ENCODE results near the gene CCDC149.
A peak's percentile ranks its signal among the peaks of the same experiment; 100 is the strongest.
"Not testable (repeated sequence)": the region's sequence is repeated elsewhere in the genome, so short reads cannot be mapped to it uniquely, and the experiment has no call there.

CCDC149 gene

DNA sequence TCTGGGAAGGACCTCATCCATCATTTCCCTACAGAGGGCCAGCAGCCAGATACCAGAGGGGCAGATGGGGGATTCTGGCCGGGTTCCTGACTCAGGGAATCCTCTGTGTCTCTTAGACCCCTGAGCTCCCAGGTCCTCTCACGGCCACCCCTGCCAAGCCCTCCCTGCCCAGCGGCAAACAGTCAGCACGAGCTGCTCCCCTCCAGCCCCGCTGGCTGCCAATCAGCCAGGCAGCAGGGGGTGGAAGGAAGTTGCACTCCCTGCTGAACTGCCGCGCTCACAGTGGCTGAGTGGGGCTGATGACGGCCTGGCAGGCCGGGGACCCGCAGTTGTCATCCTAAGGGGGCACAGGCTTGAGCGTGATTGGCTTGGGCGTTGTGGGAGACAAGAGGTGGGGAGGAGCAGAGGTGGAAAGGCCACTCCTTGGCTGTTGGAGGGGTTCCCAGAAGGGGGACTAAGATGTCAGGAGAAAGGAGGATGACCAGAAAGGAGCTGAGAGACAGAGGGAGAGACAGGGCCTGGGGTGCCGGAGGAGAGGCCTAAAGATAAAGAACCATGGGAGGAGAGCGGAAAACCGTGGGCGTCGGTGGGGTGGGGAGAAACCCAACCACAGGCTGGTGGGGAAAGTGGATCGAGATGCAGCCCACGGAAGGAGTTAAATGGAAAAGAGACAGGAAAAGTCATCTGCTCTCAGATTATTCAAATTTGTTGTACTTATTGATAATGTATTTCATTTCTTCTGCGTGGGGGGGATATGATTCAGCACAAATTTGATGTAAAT lies 4.4 kb upstream of the CCDC149 start:
- DNase-seq = no peak

DNA sequence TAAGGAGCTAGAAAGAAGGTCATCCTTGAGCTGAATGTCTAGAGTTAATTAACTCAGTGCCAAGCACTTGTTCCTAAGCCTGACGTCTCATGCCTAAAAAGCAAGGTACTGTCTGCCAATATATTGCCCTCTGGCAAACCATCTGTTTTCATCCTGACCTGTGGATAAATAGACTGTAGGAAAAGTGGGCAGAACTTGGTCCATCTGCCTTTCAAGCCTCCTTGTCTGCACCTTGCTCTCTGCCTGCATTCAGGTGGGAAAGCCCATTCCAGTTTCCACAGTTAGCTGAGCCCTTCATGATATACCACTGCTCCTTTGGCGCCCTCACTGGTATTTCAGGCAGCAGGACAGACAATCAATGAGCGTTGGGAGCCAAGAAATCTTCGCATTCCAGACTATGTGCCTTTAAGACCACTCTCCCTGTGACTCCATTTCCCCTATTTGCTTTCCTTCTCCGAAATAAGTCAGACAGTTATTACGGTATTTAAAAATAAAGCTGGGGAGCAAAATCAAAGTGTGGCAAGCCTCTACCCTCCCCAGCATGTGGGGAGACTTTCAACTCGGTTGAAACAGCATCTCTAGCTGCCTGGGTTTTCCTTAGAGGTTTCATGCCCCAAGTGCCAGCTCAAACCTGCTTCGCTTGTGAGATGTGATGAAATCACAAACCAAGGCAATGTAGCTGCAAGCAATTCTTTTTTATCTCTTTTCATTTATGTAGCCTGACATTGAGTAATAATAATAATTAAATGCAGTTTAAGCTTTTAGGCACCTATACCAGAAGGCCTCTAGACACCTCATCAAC lies 2.5 kb upstream of the CCDC149 start:
- no peak for DNase-seq

DNA sequence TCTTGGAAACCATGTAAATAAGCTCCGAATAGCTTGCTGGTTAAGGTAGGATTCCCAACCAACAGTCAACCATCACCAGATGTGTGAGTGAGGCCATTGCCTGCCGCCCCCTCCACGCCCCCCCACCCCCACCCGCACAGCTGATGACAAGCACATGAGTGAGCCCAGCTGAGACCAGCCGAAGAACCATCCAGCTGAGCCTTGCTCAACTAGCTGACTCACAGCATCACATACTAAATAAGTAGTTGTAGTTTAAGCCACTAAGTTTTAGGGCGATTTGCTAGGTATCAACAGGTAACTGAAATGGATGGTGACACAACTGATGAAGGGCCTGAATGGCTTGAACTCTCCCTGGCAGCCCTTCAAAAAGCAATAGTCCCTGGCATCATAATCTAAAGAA lies 1.6 kb upstream of the CCDC149 start:
- no peak for DNase-seq

DNA sequence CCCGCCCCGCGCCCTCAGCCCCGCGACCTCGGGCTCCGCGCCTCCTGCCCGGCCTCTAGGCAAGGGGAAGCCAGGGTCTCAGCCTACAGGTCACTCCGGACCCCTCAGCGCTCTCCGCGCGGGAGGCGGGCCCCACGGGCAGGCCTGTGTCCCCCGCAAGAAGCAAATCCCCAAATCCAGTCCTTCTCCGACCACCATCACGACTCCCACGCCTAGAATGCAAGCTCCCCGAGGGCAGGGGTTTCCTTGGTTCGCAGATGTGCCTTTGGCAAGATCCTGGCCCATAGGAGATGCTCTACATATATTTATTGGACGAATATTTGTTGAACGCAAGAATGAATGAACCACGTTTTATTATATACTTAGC lies 260 bp upstream of the CCDC149 start:
- peak; percentile 71 for DNase-seq

DNA sequence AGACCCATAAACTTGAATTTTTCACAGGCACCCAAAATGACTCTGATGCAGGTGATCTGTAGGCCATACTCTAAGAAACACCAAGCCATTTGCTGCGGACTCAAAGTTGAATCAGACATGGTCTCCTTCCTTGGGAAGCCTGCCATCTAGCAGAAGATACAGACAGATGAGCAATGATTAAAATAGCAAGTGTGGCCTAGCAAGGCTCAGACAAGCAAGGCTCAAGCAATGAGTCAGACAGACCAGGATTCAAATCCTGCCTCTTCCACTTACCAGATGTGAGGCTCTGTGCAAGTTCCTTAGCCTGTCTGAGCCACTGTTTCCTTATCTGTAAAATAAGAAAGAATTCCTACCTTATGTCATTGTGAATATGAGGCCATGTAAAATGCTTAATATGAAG lies 2.3 kb downstream of the CCDC149 start:
- no peak for DNase-seq

DNA sequence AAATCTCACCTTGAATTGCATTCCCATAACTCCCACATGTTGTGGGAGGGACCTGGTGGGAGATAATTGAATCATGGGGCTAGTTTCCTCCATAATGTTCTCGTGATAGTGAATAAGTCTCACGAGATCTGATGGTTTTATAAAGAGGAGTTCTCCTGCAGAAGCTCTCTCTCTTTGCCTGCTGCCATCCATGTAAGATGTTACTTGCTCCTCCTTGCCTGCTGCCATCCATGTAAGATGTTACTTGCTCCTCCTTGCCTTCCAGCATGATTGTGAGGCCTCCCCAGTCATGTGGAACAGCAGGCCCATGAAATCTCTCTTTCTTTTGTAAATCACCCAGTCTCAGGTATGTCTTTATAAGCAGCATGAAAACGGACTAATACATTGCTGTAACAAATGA lies 3.2 kb downstream of the CCDC149 start:
- not testable (repeated sequence) for DNase-seq

DNA sequence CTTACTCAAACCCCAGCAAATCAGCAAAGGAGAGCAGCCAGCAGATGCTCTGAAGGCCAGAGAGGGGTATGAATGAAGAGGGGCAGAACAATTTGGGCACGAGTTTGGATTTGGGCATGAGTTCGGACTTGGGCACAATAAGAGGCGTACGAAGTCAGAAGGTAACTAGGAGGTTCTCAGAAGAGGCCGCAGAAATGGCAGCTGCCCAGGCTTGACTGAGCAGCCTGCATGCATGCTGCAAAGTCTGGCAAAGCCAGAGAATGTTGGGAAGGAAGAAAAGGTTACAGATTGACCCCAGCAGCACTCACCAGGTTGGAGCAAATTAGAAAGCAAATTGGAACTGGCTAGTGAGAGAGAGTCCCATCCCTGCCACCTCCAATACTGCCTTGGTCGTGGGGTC lies 15.2 kb downstream of the CCDC149 start:
- DNase-seq = no peak

DNA sequence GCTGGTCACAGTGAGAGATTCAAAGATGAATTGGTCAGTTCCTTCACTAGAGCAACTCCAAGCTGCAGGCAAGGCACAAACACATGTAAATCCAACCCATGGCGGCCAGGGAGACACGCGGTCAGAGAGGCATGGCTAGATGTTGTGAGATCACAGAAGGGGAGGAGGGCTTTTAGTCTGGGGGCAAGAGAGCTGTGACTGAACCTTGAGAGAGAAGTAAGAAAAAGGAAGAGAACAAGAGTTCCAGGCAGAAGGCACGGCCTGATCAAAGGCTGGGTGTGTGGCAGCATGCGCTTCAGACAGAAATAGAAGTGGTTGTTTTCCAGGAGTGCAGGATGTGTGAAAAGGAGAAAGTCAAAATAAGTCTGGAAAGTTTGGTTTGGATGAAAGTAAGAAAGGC lies 15.9 kb downstream of the CCDC149 start:
- no peak for DNase-seq

DNA sequence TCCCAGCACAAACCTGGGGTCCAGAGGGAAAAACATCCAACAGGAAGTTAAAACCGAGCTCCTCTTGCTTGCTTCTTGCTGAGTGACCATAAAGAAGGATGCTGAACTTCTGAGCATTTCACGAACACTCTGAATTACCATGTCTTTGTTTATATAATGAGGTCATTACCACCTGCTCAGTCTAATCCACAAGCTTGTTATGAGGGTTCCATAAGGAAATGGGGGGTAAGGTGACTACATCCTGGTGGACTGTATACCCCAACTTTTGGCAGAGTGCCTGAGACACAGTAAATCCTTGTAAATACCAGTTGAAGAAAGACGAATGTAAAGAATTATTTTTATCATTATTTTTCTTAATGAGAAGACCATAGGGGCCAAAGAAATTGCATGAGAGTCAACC lies 16.8 kb downstream of the CCDC149 start:
- DNase-seq = no peak

DNA sequence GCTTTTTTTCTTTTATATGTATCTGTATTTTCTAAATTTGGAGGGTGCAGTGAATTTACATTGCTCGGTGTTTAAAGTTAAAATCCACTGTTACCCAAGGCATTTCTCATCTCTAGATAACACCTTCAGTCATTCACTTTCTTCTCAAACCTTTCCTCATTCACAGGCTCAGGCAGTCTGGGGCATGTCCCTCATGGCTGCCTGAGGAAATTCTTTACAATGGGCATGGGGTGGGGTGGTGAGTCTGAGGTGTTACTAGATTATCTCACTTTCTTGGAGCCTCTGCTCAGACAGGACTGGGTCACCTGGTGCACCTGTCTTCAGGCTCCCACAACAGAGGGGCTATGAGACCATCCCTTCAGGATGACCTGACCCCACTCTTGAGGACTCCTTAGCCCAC lies 17.4 kb downstream of the CCDC149 start:
- no peak for DNase-seq

DNA sequence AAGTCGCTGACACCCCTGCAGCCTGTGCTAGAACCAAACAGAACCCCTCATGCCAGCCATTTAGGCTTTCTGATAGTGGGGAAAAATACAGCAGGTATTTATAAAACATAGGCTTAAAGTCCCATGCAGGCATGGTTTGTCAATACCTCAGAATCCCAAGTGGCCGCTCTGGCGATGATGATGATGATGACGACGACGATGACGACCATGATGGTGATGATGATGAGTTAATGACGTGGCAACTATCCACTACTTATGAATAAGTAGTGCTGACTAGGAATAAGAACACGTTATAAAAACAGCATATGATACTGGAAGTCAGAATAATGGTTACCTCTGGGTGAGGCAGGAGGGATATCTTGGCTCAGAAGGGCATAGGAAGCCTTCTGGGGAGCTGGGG lies 18.0 kb downstream of the CCDC149 start:
- DNase-seq = no peak

DNA sequence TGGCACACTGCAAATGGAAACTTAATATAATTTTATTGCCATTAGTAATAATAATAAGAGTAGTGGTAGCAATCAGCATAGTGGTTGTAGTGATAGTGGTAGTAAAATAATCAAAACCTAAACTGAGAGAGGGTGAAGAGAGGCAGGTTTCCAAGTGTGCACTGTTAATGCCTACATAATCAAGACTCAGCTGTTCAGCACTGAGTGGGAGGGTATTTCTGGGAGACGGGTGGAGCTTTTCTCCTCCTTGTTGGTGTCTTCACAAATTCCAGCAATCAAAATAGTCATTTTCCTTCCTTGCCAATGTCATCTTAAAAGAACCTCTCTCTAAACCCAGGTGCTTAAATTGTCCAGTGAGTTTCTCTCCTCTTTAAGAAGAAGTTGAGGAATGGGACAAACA lies 18.6 kb downstream of the CCDC149 start:
- no peak for DNase-seq

DNA sequence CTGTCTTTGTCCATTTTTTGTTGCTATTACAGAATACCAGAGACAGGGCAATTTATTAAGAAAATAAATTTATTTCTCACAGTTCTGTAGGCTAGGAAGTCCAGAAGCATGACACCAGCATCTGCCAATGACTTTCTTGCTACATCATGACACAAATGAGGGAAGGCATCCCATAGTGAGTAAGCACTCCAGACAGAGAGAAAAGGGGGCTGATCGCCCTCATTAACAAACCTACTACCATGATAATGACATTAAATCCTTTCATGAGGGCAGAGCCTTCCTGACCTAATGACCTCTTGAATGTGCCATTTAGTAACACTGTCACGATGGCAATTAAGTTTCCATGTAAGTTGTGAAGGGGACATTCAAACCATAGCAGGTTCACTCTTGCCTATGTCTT lies 20.1 kb downstream of the CCDC149 start:
- DNase-seq = no peak

DNA sequence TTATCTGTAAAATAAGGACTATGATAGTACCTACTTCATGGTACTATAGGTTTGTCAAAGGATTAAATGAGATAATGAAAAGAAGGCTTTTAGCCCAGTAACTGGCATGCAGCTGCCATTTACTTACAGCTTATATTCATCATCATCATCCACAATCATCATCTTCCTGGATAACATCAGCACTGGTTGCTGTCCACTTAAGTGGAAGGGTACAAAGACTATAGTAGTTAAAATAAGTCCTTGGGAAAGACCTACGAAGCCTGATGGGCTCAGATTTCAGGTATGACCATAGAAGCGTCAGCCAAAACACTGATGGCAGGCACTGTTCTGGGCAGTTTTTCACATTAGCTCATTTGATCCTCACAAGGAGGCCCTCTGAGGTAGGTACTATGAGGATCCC lies 20.6 kb downstream of the CCDC149 start:
- DNase-seq = no peak

DNA sequence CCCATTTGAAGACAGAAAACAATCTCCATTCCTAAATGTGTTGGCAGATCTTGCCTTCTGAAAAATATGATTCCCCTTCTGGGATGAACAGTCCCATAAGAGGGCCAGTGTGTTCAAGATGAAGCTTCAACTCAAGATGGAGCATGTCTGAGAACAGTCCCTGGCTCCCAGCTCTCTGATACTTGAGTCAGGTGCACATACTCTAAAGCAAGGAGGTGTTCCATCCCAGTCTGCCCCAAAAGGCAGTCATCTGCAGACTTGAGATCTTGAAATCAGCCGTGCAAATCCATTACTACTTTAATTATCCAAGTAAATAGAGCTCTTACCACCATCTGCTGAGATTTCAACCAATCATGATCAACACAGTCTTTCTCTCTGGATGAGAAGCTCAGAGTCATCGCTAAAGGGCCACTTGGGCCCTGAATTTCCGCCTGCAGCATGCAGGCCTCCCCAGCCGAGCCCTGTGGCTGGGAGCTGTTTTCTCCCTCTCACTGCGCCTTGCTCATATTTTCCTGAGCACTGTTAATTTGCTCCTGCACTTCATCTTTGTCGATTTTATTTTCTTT lies 22.2 kb downstream of the CCDC149 start:
- DNase-seq = no peak

DNA sequence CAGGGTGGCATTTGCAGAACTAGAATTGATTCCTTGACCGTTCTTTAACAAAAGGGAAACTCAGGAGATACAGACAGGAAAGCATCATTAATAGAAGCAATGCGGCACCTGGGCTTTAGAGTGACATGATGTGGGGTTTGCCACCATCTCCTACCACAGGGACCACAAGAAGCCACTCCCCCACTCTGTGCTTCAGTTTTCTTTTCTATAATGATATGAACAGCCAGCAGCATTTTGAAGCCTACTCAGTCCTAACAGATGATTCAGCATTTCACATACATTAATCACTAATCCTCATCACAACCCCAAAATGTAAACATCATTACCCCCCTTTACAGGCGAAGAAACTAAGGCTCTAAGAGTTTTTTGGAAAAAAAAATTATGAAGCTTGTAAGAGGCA lies 22.9 kb downstream of the CCDC149 start:
- DNase-seq = no peak

DNA sequence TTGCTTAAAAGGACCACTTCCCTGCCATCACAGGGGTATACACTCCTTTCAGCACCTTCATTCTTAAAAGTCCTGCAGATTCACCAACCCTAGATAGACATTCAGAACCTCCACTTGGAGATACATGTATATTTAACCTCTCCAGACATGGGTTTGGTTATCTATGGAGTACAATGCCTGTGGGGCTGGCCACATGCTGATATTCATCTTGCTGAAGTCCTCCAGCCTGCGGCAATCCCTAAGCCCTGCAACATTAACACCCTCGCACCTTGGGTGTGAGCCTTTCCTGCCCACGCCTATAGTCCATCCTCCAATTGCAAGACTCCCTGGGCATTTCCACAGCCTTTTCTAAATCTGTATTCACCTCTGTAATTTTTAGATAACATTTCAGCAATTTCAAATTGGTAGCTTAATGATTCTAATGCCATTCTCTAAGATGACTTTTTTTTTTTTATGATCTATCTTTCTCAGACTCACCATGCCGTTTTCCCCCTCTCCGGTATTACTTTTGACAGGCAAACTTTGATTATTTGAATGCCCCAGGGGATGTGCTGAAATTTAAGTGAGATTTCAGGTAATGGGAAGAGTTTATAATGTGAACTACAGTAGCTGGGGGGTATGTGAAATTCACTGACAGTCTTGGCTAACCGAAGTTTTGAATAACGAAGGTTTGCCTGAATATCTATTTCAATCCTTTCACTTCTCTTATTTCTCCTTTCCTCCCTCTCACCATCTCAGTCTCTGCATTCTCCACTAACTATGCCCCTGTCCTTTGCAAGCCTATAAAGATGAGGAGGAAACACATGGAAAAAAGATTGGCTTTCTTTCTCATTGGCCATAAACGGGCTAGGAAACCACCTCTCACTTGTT lies 24.1 kb downstream of the CCDC149 start:
- DNase-seq = no peak

DNA sequence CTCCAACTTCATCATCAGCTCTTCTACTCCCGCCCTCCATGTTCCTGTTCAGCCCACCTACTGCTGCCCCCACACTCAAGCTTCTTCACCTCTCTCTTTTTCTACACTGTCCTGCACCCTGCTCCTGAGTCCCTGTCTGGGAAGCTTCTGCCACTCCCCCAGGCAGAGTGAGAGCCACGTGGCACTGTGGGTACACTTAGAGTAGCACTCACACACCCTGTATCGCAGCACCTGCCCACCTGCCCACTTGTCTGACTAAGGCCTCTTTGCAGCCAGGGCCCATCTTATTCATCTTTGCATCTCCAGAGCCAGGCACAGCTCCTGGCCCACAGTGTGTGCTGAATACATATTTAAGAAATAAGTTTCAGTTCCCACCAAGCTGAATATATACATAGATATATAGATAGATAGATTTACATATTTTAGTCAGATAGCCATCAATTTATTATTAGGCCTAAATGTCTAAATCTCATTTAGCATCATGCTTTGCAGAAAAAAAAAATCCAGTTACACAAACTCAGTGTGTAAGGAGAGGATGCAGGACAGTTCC lies 24.9 kb downstream of the CCDC149 start:
- DNase-seq = no peak

DNA sequence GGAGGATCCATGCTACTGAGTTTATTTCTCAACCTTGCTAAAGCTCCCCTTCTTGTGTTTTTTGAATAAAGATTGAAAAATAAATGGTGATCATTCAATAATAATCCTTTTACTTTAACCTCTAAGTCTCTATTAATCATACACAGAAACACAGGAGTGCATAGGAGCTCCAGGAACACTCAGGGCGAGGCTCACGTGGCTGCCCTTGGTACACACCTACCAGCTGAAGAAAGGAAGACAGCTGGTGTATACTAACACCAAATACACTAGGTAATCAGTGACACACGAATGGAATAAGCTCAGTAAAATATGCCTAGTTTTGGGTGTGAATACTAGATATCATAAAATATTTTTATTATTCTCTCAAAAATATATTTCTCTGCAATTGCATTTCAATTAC lies 26.2 kb downstream of the CCDC149 start:
- no peak for DNase-seq

DNA sequence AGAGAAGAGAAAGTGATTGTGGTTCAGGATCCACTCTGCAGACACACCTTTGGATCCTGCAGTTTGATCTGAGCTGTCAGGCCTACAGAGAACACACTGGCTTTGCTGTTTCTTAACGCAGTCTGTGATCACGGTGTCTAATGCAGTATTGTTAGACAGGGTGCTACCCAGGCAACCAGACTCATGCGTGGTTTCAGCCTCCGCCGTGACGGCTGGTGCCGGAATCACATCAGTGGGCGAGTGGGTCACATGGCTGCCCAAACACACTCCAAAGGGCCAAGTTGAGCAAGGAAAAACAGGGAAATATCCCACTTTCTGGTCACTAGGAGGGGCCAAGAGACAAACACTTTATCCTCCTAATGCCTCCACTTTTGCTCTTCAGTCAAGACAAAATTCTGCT lies 27.5 kb downstream of the CCDC149 start:
- DNase-seq = no peak

DNA sequence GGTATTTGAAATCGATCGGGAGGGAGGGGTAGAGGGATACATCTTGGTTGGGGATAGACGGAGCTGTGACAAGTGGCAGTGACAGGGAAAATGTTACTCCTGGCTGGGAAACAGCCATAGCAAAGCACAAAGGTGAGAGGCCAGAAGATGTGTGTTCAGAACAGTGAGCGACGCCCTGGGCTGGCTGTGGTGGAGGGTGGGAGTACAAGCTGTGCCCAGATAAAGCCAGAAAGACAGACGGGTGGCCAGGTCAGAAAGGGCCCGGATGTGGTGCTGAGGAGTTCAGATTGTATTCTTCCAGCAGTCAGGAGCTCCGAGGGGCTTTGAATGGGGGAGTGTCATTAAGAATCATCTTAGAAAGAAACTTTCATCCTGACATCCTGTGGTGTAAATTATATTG lies 27.9 kb downstream of the CCDC149 start:
- peak; percentile 10 for DNase-seq

DNA sequence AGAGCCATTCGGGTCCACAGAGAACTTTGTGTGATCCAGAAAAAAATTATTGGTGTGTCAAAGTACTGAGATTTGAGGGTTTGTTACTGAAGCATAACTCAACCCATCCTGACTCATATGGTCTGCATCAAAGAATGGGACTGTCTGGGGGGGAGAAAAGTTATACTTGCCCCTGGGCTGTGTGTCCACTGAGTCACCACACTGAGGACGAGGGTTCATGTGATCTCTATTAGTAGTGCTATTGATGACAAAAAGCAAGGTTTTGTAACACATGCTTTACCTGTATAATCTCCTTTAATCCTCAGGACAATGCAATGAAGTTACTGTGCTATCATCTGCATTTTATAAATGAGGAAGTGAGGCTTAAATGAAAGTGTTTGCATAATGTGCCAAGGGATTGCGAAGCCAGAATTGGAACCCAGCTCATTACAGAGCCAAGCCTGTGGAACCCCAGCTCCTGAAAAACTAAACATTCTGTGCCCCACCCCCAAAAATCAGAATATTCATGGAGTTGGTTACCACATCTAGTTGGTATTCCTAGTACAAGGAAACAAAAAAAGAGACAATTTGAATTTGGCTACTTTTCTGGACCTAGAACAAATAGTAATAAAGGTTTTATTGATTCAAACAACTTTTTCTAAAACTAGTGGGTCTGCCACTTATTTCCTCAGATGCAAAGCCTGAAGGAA lies 31.2 kb downstream of the CCDC149 start:
- no peak for DNase-seq

Measured in right kidney (tissue), 1 donor.